GM21737 (cell line): ENCODE measurements around the gene NBR1.
"Not testable (repeated sequence)": the region's sequence is repeated elsewhere in the genome, so short reads cannot be mapped to it uniquely, and the experiment has no call there.

Experiments used
- ATAC-seq: cut with Tn5 transposase; IDR thresholded peaks from one replicate; pipeline ENCODE4 v1.9.1; 2021; ENCODE audit warnings: mild to moderate bottlenecking, moderate library complexity; ENCODE audit not compliant: unreplicated experiment

The NBR1 gene

DNA sequence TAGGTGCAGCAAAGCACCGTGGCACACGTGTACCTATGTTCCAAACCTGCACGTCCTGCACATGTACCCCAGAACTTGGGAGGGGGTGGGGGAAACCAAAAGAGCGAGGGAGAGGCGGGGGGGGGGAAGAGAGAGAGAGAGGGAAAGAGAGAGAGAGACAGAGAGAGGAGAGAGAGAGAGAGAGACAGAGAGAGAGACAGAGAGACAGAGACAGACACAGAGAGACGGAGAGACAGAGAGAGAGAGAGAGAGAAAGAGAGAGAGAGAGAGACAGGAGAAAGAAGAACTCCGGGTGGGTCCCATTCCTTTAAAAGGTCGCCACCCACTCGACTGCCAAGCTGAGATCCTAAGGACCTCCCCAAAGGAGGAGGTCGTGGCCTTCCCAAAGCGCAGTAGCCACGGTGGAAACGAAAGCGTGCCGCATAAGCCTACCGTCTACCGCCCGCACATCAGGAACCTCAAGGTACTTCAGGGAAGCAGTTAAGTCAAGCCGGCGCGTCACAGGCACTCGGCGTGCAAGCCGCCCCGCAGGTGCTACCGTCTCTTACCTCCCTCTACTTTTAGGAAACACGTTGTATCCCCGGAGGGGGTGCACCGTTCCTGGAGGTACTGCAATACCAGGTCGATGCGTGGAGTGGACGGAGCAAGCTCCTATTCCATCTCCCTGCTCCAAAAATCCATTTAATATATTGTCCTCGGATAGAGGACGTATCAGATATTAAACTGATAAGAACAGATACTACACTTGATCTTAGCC lies 69.8 kb downstream of the NBR1 start:
- ATAC-seq: not testable (repeated sequence)

DNA sequence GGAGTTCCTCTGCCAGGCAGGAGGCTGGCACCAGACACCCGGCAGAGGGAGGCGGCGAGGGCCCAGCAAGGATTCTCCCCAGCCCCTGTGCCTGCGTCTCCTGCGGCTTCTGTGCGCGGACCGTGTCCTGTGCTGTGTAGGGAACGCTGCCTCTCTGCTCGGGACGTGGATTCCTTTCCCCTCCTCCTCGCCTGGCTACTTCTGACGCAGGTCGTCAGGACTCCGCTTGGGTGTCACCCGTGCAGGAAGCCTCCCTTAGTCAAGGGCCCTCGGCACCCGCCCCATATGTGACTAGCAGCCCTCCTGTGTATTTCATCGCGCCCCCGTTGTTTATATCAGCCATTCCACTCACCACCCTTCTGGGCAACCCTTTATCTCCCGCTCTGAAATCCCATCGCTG lies 75.4 kb downstream of the NBR1 start:
- not testable (repeated sequence) for ATAC-seq
